Neural progenitor cell (in vitro differentiated cells): ENCODE data around the gene NTM.

Experiments used
- CTCF ChIP-seq: fragments of 200-600 bp; sonication (generic); IDR thresholded peaks from 2 replicates; pipeline ENCODE4 v1.5.1; 2017; ENCODE audit warnings: antibody characterized with exemption, mild to moderate bottlenecking
- EZH2 ChIP-seq: fragments of 200-600 bp; sonication (generic); IDR thresholded peaks from 2 replicates; pipeline ENCODE4 v1.6.1; 2017; ENCODE audit warnings: antibody characterized with exemption, mild to moderate bottlenecking, moderate library complexity

GRCh38 chr11:131600628-131601027, 230.2 kb downstream of the NTM start:
- TF ChIP-seq CTCF = no peak
- TF ChIP-seq EZH2 = no peak
